ENCODE measurements around the gene CEP43.

The CEP43 gene

GRCh38 chr6:167044696-167045095 lies 45.5 kb downstream of the CEP43 start:
- TF ChIP-seq CTCF (conservative IDR thresholded peaks at IDR 0.05; ENCODE audit: control insufficient read depth, insufficient read depth, low read depth, low read length) = peak; percentile 2
- no peak overlapping the region for H3K4me3 ChIP-seq (ENCODE audit: control insufficient read depth, low read depth, low read length)
- peak; percentile 38 for DNase-seq (ENCODE audit: low read depth)

- peak; percentile 5 for TF ChIP-seq CTCF (conservative IDR thresholded peaks at IDR 0.05; ENCODE audit: control insufficient read depth, insufficient read depth, low read depth, low read length)
- H3K4me3 ChIP-seq (ENCODE audit: control insufficient read depth, low read depth, low read length) = no peak overlapping the region
- DNase-seq (ENCODE audit: low read depth) = no peak
Measured at GRCh38 chr6:167045828-167046580, 46.8 kb downstream of the CEP43 start.

GRCh38 chr6:167046861-167047495 lies 47.8 kb downstream of the CEP43 start:
- no peak for DNase-seq (ENCODE audit: low read depth)
- H3K4me3 ChIP-seq (ENCODE audit: control insufficient read depth, low read depth, low read length) = no peak overlapping the region
- no peak for TF ChIP-seq CTCF (conservative IDR thresholded peaks at IDR 0.05; ENCODE audit: control insufficient read depth, insufficient read depth, low read depth, low read length)

- TF ChIP-seq CTCF (conservative IDR thresholded peaks at IDR 0.05; ENCODE audit: control insufficient read depth, insufficient read depth, low read depth, low read length) = no peak
- H3K4me3 ChIP-seq (ENCODE audit: control insufficient read depth, low read depth, low read length) = no peak overlapping the region
- no peak for DNase-seq (ENCODE audit: low read depth)
Measured at GRCh38 chr6:167047554-167047953, 48.4 kb downstream of the CEP43 start.

Measured in fibroblast of mammary gland (primary cell).